GM23338 (cell line): ENCODE data around the gene ARID4B. TPM values are rescaled to one million over a fixed set of nuclear protein-coding genes. Genes with fewer than 3 reads are reported as not detected.

Experiments used
- ATAC-seq: fragments of 200-7000 bp; cut with Tn5 transposase; 3 replicates; pipeline ENCODE4 v1.9.1; 2020
- DNase-seq: peaks from one replicate; pipeline ENCODE4 v3.0.0-alpha.2; 2015; ENCODE audit warnings: low spot score
- H2AFZ ChIP-seq: fragments of 200-600 bp; sonication (generic); 2 replicates; pipeline ENCODE4 v1.8.0; 2016; ENCODE audit warnings: antibody characterized with exemption, mild to moderate bottlenecking, moderate library complexity
- H3F3A ChIP-seq: fragments of 200-600 bp; sonication (generic); replicated peaks from 2 replicates; pipeline ENCODE4 v1.8.0; 2017; ENCODE audit warnings: antibody characterized with exemption, mixed run types, low read depth
- H3K27ac ChIP-seq: fragments of 200-600 bp; sonication (generic); 2 replicates; pipeline ENCODE4 v1.6.1; 2016; ENCODE audit warnings: low read depth
- H3K27me3 ChIP-seq: fragments of 200-600 bp; sonication (generic); 2 replicates; pipeline ENCODE4 v1.8.0; 2016; ENCODE audit warnings: mild to moderate bottlenecking, mixed run types, moderate library complexity; ENCODE audit not compliant: insufficient read depth
- H3K36me3 ChIP-seq: fragments of 200-600 bp; sonication (generic); 2 replicates; pipeline ENCODE4 v1.8.0; 2016; ENCODE audit warnings: mild to moderate bottlenecking; ENCODE audit not compliant: insufficient read depth
- H3K4me1 ChIP-seq: fragments of 200-600 bp; sonication (generic); 2 replicates; pipeline ENCODE4 v1.8.0; 2016; ENCODE audit warnings: mild to moderate bottlenecking, moderate library complexity; ENCODE audit not compliant: insufficient read depth
- H3K4me2 ChIP-seq: fragments of 200-600 bp; sonication (generic); 2 replicates; pipeline ENCODE4 v1.7.1; 2017; ENCODE audit warnings: mixed run types
- H3K4me3 ChIP-seq: fragments of 200-600 bp; sonication (generic); 2 replicates; pipeline ENCODE4 v1.6.1; 2016; ENCODE audit warnings: mixed run types
- H3K79me2 ChIP-seq: fragments of 200-600 bp; sonication (generic); replicated peaks from 2 replicates; pipeline ENCODE4 v1.8.0; 2017; ENCODE audit warnings: mild to moderate bottlenecking; ENCODE audit not compliant: insufficient read depth
- H3K9me2 ChIP-seq: fragments of 200-600 bp; sonication (generic); 2 replicates; pipeline ENCODE4 v1.8.0; 2017; ENCODE audit not compliant: insufficient read depth
- H4K20me1 ChIP-seq: fragments of 200-600 bp; sonication (generic); replicated peaks from 2 replicates; pipeline ENCODE4 v1.8.0; 2017; ENCODE audit warnings: mild to moderate bottlenecking; ENCODE audit not compliant: insufficient read depth
- H3K27ac Mint-ChIP-seq: 2 replicates; pipeline ENCODE4 v1.8.0; 2020; ENCODE audit warnings: inconsistent platforms, mild to moderate bottlenecking, moderate library complexity, mixed read lengths
- H3K27me3 Mint-ChIP-seq: 3 replicates; pipeline ENCODE4 v1.8.0; 2022; ENCODE audit warnings: low read depth, mild to moderate bottlenecking, moderate library complexity, mixed read lengths, inconsistent platforms; ENCODE audit not compliant: insufficient read depth, poor library complexity
- H3K36me3 Mint-ChIP-seq: 3 replicates; pipeline ENCODE4 v1.8.0; 2021; ENCODE audit warnings: low read depth, mild to moderate bottlenecking, inconsistent platforms, moderate library complexity, mixed read lengths
- H3K4me1 Mint-ChIP-seq: 3 replicates; pipeline ENCODE4 v1.8.0; 2020; ENCODE audit warnings: mild to moderate bottlenecking, inconsistent platforms, mixed read lengths
- H3K4me3 Mint-ChIP-seq: 3 replicates; pipeline ENCODE4 v1.8.0; 2021; ENCODE audit warnings: moderate library complexity, mild to moderate bottlenecking, inconsistent platforms, mixed read lengths
- H3K9me3 Mint-ChIP-seq: 3 replicates; pipeline ENCODE4 v1.8.0; 2020; ENCODE audit warnings: moderate library complexity, mild to moderate bottlenecking, inconsistent platforms, mixed read lengths
- CREB1 ChIP-seq: fragments of 250-450 bp; sonication (Bioruptor Pico); IDR thresholded peaks from 2 replicates; pipeline ENCODE4 v1.5.0; 2020; ENCODE audit warnings: low read depth, mild to moderate bottlenecking, moderate library complexity
- EZH2 ChIP-seq: fragments of 200-600 bp; sonication (generic); IDR thresholded peaks from one replicate; pipeline ENCODE4 v1.8.0; 2017; ENCODE audit warnings: antibody characterized with exemption, mild to moderate bottlenecking, low read depth; ENCODE audit not compliant: unreplicated experiment
- EZH2phosphoT487 ChIP-seq: fragments of 200-600 bp; sonication (generic); IDR thresholded peaks from one replicate; pipeline ENCODE4 v1.8.1; 2018; ENCODE audit warnings: antibody characterized with exemption; ENCODE audit not compliant: unreplicated experiment
- JUNB ChIP-seq: IDR thresholded peaks from one replicate; pipeline ENCODE4 v1.6.1; 2016; ENCODE audit warnings: antibody characterized with exemption; ENCODE audit not compliant: unreplicated experiment
- NANOG ChIP-seq: IDR thresholded peaks from 2 replicates; pipeline ENCODE4 v1.6.1; 2016; ENCODE audit warnings: antibody characterized with exemption, borderline replicate concordance
- POLR2AphosphoS5 ChIP-seq: IDR thresholded peaks from 2 replicates; pipeline ENCODE4 v1.6.1; 2016; ENCODE audit warnings: antibody characterized with exemption, low read depth
- STAT1 ChIP-seq: IDR thresholded peaks from one replicate; pipeline ENCODE4 v1.6.1; 2016; ENCODE audit warnings: antibody characterized with exemption; ENCODE audit not compliant: unreplicated experiment
- ZNF114 ChIP-seq: fragments of 250-450 bp; sonication (Bioruptor Pico); IDR thresholded peaks from 2 replicates; pipeline ENCODE4 v1.5.0; 2020; ENCODE audit warnings: mild to moderate bottlenecking, moderate library complexity
- ZNF331 ChIP-seq: fragments of 250-450 bp; sonication (Bioruptor Pico); IDR thresholded peaks from 2 replicates; pipeline ENCODE4 v1.5.0; 2020; ENCODE audit warnings: low read depth, mild to moderate bottlenecking, moderate library complexity
- polyA plus RNA-seq: library from polyadenylated mRNA; unstranded; fragments of >200 nt; fragmentation: Nextera tagmentation; extraction: Ambion mirVana; gene quantifications from 2 replicates; pipeline ENCODE4 v1.2.1, GENCODE V29; 2016
- total RNA-seq: library from RNA; depleted of rRNA; stranded (reverse); fragments of >200 nt; shearing (Covaris generic); gene quantifications from 2 replicates; pipeline ENCODE4 v1.2.3, GENCODE V29; 2014
- TF ChIP-seq, protein P1 (sequence below): IDR thresholded peaks from 2 replicates; pipeline ENCODE4 v1.6.1; 2016; ENCODE audit warnings: antibody characterized with exemption
- TF ChIP-seq, protein P2 (sequence below), 2 experiments: fragments of 200-600 bp in 1 of 2; sonication (generic) in 1 of 2; conservative IDR thresholded peaks; 2 replicates each; pipeline versions ENCODE4 v1.5.1 to v1.6.1; 2016 to 2017; ENCODE audit warnings: antibody characterized with exemption in 2 of 2, low read depth in 2 of 2, mild to moderate bottlenecking in 2 of 2, moderate library complexity in 1 of 2
- TF ChIP-seq, protein P3 (sequence below): fragments of 250-450 bp; sonication (Bioruptor Pico); IDR thresholded peaks from 2 replicates; pipeline ENCODE4 v1.5.0; 2020; ENCODE audit warnings: mild to moderate bottlenecking, moderate library complexity

The ARID4B gene
- total and polyA plus RNA-seq, 2 experiments from 2014 or later = 25.1 to 59.8 TPM

DNA sequence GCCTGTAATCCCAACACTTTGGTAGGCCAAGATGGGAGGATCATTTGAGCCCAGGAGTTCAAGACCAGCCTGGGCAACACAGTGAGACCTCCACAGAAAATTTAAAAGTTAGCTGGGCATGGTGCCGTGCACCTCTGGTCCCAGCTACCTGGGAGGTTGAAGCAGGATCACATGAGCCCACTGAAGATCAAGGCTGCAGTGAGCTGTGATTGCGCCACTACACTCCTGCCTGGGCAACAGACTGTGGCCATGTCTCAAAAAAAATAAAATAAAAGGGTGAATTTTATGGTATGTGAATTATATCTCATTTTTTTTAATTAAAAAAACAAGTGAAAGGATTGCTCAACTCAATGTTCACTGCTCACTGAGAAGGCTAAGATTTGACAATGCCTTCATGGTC lies 8.7 kb downstream of the ARID4B start:
- H3K36me3 Mint-ChIP-seq = peaks cover 34% of the 10 kb centered on the region
- no peak for TF ChIP-seq STAT1

DNA sequence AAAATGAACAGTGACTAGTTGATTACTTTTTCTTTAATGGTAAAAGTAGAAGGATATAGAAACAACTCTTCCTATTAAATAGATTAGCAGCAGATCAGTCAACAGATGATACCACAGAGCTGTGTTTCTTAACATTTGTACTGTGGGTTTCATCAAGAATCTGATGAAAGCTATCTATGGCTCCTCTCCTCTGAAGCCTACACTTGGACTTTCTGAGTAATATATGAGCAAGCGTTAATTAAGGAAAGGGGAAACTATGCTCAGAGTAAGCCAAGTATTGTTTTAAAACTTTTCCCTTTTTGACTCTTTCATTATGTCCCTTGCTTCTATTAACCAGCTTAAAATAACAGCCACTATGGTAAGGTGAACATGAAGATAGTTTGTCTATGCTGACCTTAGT lies 10.8 kb downstream of the ARID4B start:
- no peak overlapping the region for H3K4me3 Mint-ChIP-seq
- H3K4me1 Mint-ChIP-seq = peaks cover 10% of the 10 kb centered on the region
- no peaks in the 10 kb centered on the region for H3K9me3 Mint-ChIP-seq
- Histone ChIP-seq H3K36me3 (peaks cover 7% of the 10 kb centered on the region; the same call in 1 of the 2 replicates), H3F3A (0 out of 2 replicates have a peak, but pooled peaks cover 2% of the 10 kb centered on the region), H3K9me2 (no peaks in the 10 kb centered on the region), H3K4me3 (no peak overlapping the region), H3K79me2 (peaks cover 100% of the 10 kb centered on the region), H3K27me3 (no peaks in the 10 kb centered on the region), H4K20me1 (peaks cover 51% of the 10 kb centered on the region), H3K4me1 (peaks cover 5% of the 10 kb centered on the region), H3K27ac (no peak overlapping the region; the same call in 1 of the 2 replicates), H3K4me2 (no peak overlapping the region), H2AFZ (no peak overlapping the region)
- TF ChIP-seq POLR2AphosphoS5 (no peak), CREB1 (CRISPR knock-in tag) (no peak), NANOG (no peak), ZNF114 (CRISPR knock-in tag) (no peak), EZH2 (no peak), STAT1 (no peak), ZNF331 (CRISPR knock-in tag) (no peak), JUNB (no peak), EZH2phosphoT487 (no peak)
- TF ChIP-seq, protein P1, sequence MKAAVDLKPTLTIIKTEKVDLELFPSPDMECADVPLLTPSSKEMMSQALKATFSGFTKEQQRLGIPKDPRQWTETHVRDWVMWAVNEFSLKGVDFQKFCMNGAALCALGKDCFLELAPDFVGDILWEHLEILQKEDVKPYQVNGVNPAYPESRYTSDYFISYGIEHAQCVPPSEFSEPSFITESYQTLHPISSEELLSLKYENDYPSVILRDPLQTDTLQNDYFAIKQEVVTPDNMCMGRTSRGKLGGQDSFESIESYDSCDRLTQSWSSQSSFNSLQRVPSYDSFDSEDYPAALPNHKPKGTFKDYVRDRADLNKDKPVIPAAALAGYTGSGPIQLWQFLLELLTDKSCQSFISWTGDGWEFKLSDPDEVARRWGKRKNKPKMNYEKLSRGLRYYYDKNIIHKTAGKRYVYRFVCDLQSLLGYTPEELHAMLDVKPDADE = no peak
- TF ChIP-seq, protein P2, sequence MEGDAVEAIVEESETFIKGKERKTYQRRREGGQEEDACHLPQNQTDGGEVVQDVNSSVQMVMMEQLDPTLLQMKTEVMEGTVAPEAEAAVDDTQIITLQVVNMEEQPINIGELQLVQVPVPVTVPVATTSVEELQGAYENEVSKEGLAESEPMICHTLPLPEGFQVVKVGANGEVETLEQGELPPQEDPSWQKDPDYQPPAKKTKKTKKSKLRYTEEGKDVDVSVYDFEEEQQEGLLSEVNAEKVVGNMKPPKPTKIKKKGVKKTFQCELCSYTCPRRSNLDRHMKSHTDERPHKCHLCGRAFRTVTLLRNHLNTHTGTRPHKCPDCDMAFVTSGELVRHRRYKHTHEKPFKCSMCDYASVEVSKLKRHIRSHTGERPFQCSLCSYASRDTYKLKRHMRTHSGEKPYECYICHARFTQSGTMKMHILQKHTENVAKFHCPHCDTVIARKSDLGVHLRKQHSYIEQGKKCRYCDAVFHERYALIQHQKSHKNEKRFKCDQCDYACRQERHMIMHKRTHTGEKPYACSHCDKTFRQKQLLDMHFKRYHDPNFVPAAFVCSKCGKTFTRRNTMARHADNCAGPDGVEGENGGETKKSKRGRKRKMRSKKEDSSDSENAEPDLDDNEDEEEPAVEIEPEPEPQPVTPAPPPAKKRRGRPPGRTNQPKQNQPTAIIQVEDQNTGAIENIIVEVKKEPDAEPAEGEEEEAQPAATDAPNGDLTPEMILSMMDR (conservative IDR thresholded peaks at IDR 0.05; ENCODE audit: low read depth in 2 of 2) = no peak
- TF ChIP-seq, protein P3, sequence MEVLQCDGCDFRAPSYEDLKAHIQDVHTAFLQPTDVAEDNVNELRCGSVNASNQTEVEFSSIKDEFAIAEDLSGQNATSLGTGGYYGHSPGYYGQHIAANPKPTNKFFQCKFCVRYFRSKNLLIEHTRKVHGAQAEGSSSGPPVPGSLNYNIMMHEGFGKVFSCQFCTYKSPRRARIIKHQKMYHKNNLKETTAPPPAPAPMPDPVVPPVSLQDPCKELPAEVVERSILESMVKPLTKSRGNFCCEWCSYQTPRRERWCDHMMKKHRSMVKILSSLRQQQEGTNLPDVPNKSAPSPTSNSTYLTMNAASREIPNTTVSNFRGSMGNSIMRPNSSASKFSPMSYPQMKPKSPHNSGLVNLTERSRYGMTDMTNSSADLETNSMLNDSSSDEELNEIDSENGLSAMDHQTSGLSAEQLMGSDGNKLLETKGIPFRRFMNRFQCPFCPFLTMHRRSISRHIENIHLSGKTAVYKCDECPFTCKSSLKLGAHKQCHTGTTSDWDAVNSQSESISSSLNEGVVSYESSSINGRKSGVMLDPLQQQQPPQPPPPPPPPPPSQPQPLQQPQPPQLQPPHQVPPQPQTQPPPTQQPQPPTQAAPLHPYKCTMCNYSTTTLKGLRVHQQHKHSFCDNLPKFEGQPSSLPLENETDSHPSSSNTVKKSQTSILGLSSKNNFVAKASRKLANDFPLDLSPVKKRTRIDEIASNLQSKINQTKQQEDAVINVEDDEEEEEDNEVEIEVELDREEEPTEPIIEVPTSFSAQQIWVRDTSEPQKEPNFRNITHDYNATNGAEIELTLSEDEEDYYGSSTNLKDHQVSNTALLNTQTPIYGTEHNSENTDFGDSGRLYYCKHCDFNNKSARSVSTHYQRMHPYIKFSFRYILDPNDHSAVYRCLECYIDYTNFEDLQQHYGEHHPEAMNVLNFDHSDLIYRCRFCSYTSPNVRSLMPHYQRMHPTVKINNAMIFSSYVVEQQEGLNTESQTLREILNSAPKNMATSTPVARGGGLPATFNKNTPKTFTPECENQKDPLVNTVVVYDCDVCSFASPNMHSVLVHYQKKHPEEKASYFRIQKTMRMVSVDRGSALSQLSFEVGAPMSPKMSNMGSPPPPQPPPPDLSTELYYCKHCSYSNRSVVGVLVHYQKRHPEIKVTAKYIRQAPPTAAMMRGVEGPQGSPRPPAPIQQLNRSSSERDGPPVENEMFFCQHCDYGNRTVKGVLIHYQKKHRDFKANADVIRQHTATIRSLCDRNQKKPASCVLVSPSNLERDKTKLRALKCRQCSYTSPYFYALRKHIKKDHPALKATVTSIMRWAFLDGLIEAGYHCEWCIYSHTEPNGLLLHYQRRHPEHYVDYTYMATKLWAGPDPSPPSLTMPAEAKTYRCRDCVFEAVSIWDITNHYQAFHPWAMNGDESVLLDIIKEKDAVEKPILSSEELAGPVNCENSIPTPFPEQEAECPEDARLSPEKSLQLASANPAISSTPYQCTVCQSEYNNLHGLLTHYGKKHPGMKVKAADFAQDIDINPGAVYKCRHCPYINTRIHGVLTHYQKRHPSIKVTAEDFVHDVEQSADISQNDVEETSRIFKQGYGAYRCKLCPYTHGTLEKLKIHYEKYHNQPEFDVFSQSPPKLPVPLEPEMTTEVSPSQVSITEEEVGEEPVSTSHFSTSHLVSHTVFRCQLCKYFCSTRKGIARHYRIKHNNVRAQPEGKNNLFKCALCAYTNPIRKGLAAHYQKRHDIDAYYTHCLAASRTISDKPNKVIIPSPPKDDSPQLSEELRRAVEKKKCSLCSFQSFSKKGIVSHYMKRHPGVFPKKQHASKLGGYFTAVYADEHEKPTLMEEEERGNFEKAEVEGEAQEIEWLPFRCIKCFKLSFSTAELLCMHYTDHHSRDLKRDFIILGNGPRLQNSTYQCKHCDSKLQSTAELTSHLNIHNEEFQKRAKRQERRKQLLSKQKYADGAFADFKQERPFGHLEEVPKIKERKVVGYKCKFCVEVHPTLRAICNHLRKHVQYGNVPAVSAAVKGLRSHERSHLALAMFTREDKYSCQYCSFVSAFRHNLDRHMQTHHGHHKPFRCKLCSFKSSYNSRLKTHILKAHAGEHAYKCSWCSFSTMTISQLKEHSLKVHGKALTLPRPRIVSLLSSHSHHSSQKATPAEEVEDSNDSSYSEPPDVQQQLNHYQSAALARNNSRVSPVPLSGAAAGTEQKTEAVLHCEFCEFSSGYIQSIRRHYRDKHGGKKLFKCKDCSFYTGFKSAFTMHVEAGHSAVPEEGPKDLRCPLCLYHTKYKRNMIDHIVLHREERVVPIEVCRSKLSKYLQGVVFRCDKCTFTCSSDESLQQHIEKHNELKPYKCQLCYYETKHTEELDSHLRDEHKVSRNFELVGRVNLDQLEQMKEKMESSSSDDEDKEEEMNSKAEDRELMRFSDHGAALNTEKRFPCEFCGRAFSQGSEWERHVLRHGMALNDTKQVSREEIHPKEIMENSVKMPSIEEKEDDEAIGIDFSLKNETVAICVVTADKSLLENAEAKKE (CRISPR knock-in tag) = no peak
- H3K36me3 Mint-ChIP-seq = peaks cover 28% of the 10 kb centered on the region
- no peak overlapping the region for H3K27ac Mint-ChIP-seq
- ATAC-seq (no peak), DNase-seq (no peak)
- peaks cover 1% of the 10 kb centered on the region for H3K27me3 Mint-ChIP-seq

More for the DNA sequence above, 8.7 kb downstream of the ARID4B start:
- H3K9me3 Mint-ChIP-seq = no peaks in the 10 kb centered on the region
- H3K27ac Mint-ChIP-seq = no peak overlapping the region
- Histone ChIP-seq H3K27me3 (no peaks in the 10 kb centered on the region), H3K4me2 (no peak overlapping the region), H3K4me3 (no peak overlapping the region), H2AFZ (no peak overlapping the region), H3K4me1 (peaks cover 5% of the 10 kb centered on the region), H3F3A (0 out of 2 replicates have a peak, but pooled peaks cover 7% of the 10 kb centered on the region), H3K36me3 (peaks cover 7% of the 10 kb centered on the region; the same call in 1 of the 2 replicates), H3K9me2 (no peaks in the 10 kb centered on the region), H3K27ac (no peak overlapping the region; the same call in 1 of the 2 replicates), H3K79me2 (peaks cover 100% of the 10 kb centered on the region), H4K20me1 (peaks cover 55% of the 10 kb centered on the region)
- H3K4me3 Mint-ChIP-seq = no peak overlapping the region
- peaks cover 12% of the 10 kb centered on the region for H3K4me1 Mint-ChIP-seq
- ATAC-seq (no peak), DNase-seq (no peak)
- H3K27me3 Mint-ChIP-seq = peaks cover 4% of the 10 kb centered on the region
